Glutamatergic neuron (in vitro differentiated cells): ENCODE measurements around the gene DGKB. TPM values are rescaled to one million over a fixed set of nuclear protein-coding genes. Genes with fewer than 3 reads are reported as not detected.

Source experiments
- DNase-seq: peaks from one replicate; pipeline ENCODE4 v3.0.0; 2022
- H3K27ac Mint-ChIP-seq: one replicate; pipeline ENCODE4 v1.8.0; 2020; ENCODE audit warnings: mild to moderate bottlenecking, mixed read lengths, inconsistent platforms; ENCODE audit not compliant: unreplicated experiment
- H3K27me3 Mint-ChIP-seq: one replicate; pipeline ENCODE4 v1.8.0; 2020; ENCODE audit warnings: mild to moderate bottlenecking, moderate library complexity, mixed read lengths, inconsistent platforms; ENCODE audit not compliant: unreplicated experiment
- H3K36me3 Mint-ChIP-seq: one replicate; pipeline ENCODE4 v1.8.0; 2020; ENCODE audit warnings: mild to moderate bottlenecking, mixed read lengths, inconsistent platforms; ENCODE audit not compliant: unreplicated experiment
- H3K4me1 Mint-ChIP-seq: one replicate; pipeline ENCODE4 v1.8.0; 2020; ENCODE audit warnings: mild to moderate bottlenecking, low read depth, mixed read lengths, inconsistent platforms; ENCODE audit not compliant: unreplicated experiment
- H3K4me3 Mint-ChIP-seq: one replicate; pipeline ENCODE4 v1.8.0; 2020; ENCODE audit warnings: mild to moderate bottlenecking, mixed read lengths, inconsistent platforms; ENCODE audit not compliant: unreplicated experiment
- H3K9me3 Mint-ChIP-seq: one replicate; pipeline ENCODE4 v1.8.0; 2020; ENCODE audit warnings: mild to moderate bottlenecking, moderate library complexity, mixed read lengths, inconsistent platforms; ENCODE audit not compliant: unreplicated experiment
- CTCF ChIP-seq: fragments of 200-600 bp; sonication (generic); IDR thresholded peaks from one replicate; pipeline ENCODE4 v1.5.0; 2021; ENCODE audit not compliant: partially characterized antibody, unreplicated experiment
- total RNA-seq: library from RNA; stranded (reverse); fragmentation: NEBNext Ultra II Directional; extraction: Animal tissue kit (Norgen Biotek cat#: 25700); gene quantifications from one replicate; pipeline ENCODE4 v1.2.1, GENCODE V29; 2021; ENCODE audit not compliant: unreplicated experiment

DGKB gene
- total RNA-seq, 1 donor from 2014 or later = 57.8 TPM

GRCh38 chr7:14754631-14755030, 147.9 kb downstream of the DGKB start:
- Mint-ChIP-seq H3K9me3 (no peaks in the 10 kb centered on the region), H3K27me3 (no peaks in the 10 kb centered on the region), H3K27ac (no peak overlapping the region), H3K4me3 (no peak overlapping the region), H3K4me1 (no peaks in the 10 kb centered on the region), H3K36me3 (no peaks in the 10 kb centered on the region)
- TF ChIP-seq CTCF = no peak
- no peak for DNase-seq

GRCh38 chr7:14752301-14752700, 150.2 kb downstream of the DGKB start:
- no peaks in the 10 kb centered on the region for H3K4me1 Mint-ChIP-seq
- H3K9me3 Mint-ChIP-seq = peaks cover 3% of the 10 kb centered on the region
- TF ChIP-seq CTCF = no peak
- H3K27ac Mint-ChIP-seq = no peak overlapping the region
- H3K36me3 Mint-ChIP-seq = no peaks in the 10 kb centered on the region
- no peaks in the 10 kb centered on the region for H3K27me3 Mint-ChIP-seq
- DNase-seq = no peak
- no peak overlapping the region for H3K4me3 Mint-ChIP-seq

DNA sequence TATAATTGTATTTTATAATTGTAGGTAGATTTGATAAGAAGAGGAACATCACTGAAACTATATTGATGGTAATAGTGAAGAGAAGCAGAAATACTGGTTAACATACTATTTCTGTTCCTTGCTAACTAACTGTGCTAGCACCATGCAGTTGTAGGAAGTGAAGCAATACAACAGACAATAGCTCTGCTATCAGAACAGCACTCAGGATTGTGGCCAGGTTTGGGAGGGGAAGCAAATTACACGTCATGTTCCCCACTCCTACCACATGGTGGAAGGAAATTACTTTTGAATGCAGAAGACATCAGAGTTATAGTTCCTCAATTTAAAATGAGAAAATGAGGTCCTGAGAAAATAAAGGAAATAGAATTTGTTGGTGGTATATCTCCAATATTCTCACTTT, 151.1 kb downstream of the DGKB start:
- Mint-ChIP-seq H3K9me3 (peaks cover 3% of the 10 kb centered on the region), H3K27me3 (no peaks in the 10 kb centered on the region), H3K27ac (no peak overlapping the region), H3K4me1 (no peaks in the 10 kb centered on the region), H3K36me3 (no peaks in the 10 kb centered on the region), H3K4me3 (no peak overlapping the region)
- DNase-seq = no peak
- no peak for TF ChIP-seq CTCF

- no peaks in the 10 kb centered on the region for H3K36me3 Mint-ChIP-seq
- no peak for DNase-seq
- no peak for TF ChIP-seq CTCF
- H3K27me3 Mint-ChIP-seq = no peaks in the 10 kb centered on the region
- no peak overlapping the region for H3K27ac Mint-ChIP-seq
- peaks cover 3% of the 10 kb centered on the region for H3K9me3 Mint-ChIP-seq
- no peak overlapping the region for H3K4me3 Mint-ChIP-seq
- H3K4me1 Mint-ChIP-seq = no peaks in the 10 kb centered on the region
Observed at GRCh38 chr7:14748461-14748860, 154.1 kb downstream of the DGKB start.

- TF ChIP-seq CTCF = no peak
- Mint-ChIP-seq H3K36me3 (no peaks in the 10 kb centered on the region), H3K4me1 (no peaks in the 10 kb centered on the region), H3K27ac (no peak overlapping the region), H3K27me3 (no peaks in the 10 kb centered on the region), H3K4me3 (no peak overlapping the region), H3K9me3 (peaks cover 3% of the 10 kb centered on the region)
- no peak for DNase-seq
Observed at GRCh38 chr7:14747701-14748100, 154.8 kb downstream of the DGKB start.
